ENCODE measurements around the gene TRIM9.
"Not testable (repeated sequence)": the region's sequence is repeated elsewhere in the genome, so short reads cannot be mapped to it uniquely, and the experiment has no call there.

Gene TRIM9

DNA sequence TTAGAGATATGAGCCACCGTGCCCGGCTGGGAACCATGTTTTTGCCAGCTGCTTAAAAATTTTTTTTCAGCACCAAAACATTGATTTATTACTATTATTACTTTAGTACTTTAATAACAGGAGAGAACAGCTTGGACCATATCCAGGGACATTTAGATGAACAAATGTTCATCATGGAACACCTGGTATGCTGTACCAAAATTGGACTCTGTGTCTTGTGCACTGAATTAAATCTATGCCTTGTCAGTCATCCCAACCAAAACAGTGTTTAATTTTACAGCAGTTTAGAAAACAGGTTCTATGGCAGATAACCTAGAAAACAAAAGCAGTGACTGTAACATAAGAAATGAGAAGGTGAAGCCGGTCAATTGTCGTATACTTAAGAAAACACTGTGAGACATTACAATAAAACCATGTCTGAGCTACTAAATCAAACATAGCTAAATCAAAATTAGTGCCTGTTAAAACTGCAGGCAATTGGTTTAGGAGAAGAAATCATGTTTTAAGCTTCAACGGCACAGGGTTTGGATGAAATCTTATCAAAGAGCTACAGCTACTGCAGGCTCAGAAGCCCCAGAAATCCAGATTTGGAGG, 92.4 kb downstream of the TRIM9 start:
- DNase-seq = no peak

DNA sequence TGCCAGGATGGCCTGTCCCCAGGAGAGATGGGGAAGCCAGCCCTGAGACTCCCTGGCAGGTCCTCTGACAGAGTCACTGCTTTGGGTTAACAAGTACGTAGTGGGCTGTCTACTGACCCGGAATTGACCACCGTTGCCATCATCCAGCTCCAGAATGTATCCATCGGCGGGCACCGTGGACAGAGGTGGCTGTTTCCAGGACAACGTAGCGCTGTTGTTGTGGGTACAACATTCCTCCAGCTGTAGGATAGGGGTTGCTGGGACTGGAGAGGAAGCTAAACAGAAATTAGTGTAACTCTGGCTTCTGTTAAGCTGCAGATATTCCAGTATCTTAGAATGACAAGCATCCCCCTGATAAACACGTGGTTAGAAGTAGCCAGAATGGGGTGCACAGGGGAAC, 94.3 kb downstream of the TRIM9 start:
- DNase-seq = no peak

DNA sequence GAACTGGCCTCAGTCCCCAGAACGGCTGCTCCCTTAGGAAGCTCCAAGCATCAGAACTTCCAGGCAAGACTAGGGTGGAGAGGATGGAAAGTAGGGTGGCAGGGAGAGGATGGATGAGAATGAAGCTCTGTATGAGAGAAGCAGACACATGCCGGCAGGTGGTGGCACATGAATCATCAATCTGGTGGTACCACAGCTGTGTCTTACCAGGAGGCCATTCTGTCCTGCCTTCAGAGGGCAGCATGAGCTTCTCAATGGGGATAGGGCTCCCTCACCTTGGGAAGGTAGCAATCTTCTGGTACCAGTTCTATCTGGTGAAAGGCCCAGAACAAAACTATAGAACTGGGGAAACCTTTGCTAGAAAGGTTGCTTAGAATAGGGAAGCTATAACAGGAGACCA, 95.2 kb downstream of the TRIM9 start:
- no peak for DNase-seq

DNA sequence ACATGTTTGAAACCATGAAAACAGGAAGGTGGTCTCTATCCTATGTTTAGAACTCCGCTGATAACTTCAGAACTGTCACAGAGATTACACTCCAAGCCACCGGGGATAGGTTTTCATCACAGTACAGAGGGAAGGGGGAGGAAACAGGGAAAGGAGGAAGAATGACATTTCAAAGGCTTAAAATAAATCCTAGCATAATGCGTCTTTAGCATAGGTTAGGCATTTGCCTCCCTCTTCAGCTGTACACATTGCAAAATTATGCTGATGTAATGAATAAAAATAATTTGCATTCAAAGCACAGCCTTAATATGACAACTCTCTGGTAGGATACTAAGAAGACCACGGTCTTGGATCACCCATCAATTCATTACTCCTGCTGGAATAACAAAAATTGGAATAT, 96.3 kb downstream of the TRIM9 start:
- DNase-seq = no peak

DNA sequence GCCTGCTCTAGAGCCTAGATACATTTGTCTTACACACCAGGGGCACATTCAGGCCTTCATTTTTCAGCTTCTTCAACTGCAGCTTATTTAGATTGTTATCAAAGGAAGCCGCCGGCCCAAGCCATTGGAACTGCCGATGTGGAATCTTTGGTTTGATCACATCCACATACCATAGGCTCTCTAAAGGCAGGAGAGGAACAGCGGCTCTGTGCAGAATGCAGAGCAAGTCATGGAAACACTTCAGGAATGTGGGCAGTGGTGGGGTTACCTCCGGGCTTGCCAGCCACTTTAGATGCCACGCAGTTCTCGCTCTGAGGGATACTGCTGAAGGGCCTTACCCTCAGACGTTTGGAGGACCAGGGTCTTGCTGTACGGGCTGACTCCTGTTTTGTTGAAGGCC, 97.2 kb downstream of the TRIM9 start:
- DNase-seq = no peak

DNA sequence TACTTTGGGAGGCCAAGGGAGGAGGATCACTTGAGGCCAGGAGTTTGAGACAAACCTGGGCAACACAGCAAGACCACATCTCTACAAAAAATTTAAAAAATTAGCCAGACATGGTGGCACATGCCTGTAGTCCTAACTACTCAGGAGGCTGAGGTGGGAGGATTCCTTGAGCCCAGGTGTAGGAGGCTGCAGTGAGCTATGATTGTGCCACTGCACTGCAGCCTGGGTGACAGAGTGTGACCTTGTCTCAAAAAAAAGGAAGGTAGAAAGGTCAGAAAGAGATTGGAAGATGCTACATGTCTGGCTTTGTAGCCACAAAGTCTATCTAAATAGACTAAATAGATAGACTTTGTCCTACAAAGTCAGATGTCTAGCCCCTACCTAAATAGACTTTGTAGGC, 100.7 kb downstream of the TRIM9 start:
- not testable (repeated sequence) for DNase-seq

DNA sequence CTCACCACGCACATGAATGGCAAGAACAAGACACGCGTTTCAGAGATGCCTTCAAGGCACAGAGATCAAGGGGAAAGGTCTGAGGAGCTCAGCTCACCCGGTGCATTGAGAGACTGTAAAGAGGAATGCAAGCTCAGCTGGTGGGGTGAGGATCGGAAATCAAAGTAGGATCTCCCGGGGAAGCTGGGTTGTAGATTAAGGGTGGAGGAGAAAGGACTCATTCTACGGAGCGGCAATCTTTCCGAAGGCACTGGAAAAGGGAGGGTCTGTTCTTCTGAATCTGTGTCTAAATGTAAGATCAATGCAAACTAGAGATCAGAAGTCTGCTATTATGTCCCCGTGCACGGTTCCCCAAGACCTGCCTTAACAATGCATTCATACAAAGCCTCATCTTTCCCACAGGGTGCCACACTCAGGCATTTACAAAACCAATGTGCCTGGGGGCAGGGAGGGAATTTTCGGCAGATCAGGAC, 109.0 kb downstream of the TRIM9 start:
- DNase-seq = no peak

DNA sequence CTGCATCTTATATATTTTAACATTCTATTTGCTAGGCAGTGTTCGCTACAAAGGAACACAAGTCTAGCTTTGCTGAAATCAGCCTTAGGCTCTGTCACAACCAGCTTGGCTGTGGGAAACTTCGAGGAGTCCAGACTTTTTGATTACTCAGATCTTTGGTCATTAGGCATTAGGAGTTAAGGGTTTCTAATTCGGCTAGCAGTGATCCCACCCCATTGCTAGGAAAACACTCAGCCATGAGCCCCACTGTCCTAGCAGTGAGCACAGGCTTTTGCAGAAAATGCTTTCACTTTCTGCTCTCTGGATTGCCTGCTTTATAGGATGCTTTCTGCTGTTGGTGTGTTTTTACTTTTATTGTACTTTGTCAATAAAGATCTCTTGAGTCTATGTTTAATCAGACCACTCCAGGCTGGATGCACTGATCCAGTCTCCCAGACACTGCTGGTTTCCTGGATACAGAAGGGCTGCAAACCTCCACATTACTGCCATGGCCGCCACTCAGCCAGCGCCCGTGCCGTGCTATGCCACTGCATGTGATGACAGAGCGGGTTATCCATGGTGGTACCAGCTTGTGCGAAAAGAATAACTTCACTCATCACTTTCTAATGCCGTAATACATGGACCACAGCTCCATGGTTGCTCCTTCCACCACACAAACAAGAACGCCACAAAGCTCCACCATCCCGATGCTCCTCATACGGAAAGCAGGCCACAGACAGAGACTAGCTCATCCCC, 109.6 kb downstream of the TRIM9 start:
- DNase-seq = no peak

DNA sequence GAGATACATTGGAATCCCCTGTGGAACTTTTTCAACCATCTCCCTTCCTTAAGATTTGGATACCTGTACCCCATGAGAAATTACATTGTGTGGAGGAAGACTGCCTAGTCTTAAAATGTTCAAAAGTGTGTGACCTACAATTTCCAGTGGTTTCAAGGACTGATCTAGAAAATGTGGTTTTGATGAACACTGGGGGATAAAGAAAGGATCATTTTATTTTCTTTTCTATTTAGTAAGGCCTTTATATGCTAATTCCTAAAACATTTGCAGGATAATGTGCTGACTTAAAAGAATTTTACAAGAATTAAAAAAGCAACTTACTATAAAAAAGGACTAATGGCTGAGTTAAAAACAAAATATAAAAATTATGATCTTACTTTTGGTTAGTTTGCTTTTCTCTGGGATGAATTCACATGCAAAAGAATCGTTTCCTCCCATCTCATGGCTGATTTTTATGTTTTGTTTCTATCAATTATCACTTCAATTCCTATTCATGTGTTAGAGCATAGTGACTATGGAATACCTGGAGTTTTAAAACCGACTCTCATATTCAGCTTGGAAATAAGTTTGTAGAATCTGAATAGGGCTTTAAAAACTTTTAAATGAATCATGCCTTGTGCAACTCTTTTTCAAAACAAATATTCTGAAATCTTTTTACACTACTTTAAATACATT, 110.7 kb downstream of the TRIM9 start:
- DNase-seq = no peak

DNA sequence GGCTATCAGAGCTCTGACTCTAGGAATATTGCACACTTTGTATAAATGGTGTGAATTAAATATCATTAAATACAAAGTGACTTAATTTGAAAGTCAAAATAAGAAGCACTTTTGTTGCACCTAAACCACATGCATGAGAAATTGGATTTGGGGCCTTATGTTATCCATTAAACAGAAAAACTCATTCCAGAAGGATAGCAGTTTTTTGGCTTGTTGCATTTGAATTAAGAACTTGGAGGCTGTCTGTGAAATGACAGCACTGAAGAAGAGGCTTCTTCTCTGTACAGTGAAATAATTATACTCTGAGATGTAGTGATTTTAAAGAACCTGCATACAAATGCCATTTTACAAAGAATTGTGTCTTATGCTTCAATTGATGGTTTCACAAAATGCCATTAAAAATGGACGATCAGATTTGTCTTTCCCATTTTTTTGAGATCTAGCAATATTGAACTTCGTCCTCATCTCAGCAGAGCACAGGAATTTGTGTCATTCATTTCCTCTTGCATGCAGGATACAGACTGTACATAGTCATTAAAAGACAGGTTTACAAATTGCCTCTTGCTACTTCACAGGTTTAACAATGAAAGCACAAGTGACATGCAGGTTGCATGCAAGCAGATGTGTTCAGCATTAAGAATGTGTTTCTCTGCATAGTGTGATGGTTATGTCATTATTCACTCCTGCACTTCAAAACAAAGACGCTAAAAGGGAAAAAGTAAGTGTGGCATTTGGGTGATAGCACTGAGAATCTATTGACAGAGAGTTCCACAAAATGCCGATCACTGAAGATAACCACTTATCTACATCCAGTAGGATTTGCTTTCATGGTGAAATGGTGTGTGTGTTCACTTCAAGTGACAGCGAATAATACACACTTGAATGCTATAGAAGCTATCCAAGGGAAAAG, 114.7 kb downstream of the TRIM9 start:
- no peak for DNase-seq

DNA sequence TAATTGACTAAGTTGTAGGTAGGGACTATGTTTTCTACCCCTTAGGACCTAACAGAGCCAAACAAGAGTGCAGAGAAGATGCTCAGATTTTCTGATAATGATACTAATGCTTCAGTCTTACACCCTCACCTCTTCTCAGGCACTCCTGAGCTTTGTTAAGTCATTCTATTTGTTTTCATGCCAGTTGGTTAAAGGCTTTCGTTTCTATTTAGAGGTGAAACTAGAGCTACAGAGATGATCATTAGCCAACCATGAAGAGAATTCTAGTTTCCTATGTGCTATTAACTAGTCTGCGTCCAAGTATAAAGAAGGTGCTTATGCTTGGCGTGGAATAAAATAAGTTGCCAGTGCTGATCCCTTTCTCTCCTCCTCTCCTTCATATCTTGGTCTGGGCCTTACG, 116.0 kb downstream of the TRIM9 start:
- DNase-seq = no peak

DNA sequence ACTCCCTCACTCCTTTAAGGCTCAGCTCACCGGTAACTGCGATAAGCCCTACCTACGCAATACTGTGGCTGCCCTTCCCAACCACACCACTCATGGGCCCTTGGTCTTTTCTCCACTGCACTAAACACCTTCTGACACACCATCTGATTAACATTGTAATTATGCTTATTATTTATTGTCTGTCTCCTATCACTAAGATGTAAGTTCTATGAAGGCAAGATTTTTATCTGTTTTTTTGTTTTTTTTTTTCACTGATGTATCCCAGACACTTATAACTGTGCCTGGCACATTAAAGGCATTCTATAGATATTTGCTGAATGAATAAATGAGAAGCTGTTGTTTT, 116.4 kb downstream of the TRIM9 start:
- DNase-seq = no peak

DNA sequence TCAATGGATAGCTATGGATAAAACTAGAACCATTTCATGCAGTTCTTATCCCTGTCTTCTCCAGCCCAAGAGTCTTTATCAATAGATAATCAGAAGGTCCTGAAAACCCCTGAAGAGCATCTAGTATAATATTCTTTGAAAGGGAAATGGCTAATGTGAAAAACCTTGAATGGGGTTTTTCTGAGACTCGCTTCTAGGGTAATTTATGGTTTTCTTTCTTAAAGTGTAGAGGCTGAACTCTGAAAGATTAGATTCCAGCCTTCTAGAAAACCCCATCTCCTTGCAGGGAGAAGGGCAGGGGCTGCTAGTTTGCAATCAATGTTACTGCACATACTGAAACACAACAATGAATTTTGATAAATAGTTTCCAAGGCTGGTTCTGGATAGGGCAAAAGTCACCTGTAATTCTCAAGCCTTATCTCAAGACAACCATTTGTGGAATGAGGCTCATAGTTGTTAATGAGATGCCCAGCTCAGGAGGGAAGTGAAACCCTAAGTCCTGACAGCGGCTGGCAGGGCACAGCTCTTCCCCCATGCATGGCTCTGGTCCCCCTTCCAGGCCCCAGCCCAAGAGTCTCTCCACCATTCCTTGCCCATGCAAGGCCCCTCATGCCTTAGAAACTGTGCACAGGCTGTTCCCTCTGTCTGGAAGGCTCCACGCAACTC, 116.9 kb downstream of the TRIM9 start:
- peak in 1 of 2 donors; percentile 13 for DNase-seq

DNA sequence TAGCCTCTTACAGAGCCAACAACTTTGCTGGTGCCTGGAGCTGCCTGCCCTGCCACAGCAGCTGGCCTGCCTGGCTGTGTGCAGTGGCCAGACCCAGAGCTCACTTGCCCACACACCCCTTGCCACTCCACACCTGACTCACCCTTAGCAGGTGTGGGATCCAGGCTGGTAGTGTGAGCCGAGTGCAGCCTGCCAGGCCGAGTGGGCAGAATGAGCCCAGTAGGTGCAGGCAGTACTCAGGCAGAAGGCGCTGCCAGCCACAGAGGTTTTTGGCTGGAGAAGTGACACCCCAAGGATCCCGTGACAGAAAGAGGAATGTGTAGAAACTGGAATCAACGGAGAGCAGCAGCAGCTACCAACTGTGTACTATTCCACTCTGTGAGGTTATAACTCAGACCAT, 120.8 kb downstream of the TRIM9 start:
- DNase-seq = no peak

DNA sequence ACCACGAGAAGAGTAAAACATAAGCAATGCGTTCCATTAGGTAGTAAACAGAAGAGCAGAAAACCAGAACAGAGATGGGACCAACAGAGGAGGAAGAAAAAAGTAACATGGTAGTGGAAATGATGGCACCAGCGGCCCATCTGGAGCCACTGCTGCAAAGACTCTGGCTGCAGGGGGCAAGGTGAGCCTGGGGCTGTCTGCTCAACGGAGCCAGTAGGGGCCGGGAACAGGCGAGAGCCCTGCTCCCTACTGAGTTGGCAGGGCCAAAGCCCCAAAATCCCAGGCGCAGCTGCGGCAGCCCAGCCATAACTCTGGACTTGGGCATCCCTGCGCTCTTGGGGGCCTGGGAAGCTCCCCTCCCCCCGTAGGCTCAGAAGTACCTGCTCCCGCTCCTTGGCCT, 122.2 kb downstream of the TRIM9 start:
- DNase-seq = no peak

DNA sequence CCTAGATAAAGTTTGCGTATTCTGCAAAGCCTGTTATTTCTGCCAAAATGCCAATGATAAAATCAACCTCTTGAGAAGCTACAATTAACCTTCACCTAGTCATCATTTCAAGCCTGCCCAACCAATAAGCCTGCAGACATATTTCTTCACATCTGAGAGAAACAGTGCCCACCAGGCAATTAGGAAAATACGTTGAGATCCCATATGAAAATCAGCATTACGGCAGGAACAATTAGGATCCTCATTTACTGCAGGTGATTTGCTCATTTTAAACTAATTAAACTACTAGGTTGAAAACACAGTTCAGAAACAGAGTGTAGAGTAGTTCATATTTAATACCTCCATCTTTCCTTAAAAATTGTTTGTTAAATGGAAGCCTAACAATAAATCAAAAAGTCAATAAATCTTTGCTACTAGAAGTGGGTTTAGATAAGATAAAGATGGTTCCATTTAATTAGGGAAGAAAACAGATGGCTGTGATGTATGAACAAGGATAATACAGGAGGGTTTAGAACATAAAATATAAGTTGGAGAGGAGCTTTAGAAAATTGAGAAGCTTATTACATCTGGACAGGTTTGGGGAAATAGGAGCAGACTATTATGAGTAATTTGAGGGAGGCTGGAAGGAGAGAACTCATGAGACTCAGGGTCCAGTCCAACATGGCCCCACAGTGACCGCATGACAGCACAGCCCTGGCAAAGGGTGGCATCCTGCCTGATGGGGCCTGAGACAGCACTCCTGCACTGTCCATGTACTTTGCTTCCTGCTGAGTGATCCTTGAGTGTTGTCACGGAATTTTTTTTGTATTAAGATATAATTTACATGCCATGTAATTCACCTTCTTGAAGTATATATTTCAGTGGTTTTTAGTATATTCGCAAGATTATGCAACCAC, 123.8 kb downstream of the TRIM9 start:
- no peak for DNase-seq

DNA sequence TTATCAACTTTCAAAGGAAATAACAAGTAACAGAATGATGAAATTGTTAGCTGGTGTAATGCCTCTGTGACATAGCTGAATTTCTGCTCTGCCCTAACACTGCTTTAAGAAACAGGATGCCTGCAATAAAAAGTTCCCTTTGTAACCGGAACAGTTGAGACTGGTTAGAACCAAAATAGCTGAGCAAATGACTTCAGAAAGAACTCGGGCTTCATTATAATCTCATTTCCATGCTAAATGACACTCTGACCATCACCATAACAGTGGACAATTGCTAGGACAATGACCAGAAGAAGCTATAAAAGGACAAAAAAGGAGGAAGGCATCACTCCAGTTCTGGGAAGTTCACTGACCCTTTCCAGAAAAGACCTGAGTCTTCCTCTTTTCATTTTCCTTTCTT, 127.1 kb downstream of the TRIM9 start:
- DNase-seq = peak; percentile 75 to 91

DNA sequence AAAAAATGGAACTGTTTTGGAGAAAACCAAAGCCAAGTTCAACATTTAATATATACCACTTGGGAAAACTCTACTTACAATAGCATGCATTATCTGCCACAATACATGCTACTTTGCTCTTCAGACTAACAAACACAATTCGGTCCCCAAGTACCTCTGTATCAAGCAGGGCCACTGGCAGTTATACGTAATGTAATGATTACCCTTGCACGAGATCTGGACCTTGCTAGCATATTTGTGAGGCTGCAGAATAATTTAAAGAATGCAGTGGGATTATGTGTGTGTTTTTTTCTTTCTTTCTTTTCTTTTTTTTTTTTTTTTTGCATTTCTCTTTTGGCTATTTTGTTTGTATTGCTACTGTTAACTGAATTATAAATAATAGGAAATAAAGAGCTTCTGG, 127.8 kb downstream of the TRIM9 start:
- DNase-seq = no peak

DNA sequence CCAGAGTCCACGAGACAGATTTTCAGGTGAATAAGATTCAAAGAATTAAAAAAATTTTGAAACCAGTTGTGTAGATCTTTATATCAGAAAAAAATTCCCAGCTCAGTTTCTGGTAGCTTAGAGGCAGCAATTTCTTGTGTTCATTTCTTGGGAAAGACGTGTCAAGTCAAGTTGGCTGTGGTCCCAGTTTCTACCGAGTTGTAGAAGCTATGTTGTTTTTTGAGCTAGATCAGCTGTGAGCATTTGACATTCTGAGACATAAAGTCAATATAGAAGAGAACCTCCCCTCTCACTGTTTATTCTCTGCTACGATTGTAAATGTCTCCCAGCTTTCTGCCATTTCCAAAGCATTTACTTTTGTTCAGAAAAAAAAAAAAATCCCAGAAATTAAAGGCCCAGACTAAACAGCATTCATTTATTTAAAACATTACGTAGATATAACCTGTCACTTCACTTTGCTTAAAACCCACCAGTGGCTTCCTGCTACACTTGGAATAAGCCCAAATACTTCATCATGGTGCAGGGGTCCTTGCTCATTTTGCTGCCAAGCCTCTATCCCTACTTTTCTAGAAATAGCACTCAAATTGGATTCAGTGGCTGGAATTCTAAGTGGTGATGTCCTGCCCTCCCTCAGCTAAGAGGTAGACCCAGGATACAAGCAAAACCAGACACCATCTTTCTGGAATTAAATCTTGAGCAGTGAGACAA, 130.1 kb downstream of the TRIM9 start:
- no peak for DNase-seq

DNA sequence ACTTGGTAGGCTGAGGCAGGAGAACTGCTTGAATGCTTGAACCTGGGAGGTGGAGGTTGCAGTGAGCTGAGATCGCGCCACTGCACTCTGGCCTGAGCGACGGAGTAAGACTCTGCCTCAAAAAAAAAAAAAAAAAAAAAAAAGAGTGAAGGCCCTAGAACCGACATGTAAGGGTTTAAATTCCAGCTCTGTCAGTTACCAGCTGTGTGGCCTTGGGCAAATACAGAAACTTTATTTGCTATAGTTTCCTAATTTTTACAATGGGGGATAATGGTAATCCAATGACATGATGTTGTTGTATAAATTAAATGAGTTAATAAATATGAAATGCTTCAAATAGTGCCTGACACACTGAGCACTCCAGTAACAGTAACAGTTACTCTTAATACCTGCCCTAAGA, 131.0 kb downstream of the TRIM9 start:
- DNase-seq = no peak
